ENCODE results near the gene RAMACL.
"Not testable (repeated sequence)": the region's sequence is repeated elsewhere in the genome, so short reads cannot be mapped to it uniquely, and the experiment has no call there.

The RAMACL gene

GRCh38 chr6:166553563-166554271 lies 32.8 kb downstream of the RAMACL start:
- DNase-seq: no peak

GRCh38 chr6:166552600-166552999 lies 33.9 kb downstream of the RAMACL start:
- DNase-seq: no peak

GRCh38 chr6:166551754-166552495 lies 34.6 kb downstream of the RAMACL start:
- DNase-seq: no peak

GRCh38 chr6:166546653-166547052 lies 39.8 kb downstream of the RAMACL start:
- DNase-seq: no peak

GRCh38 chr6:166545156-166546034 lies 41.1 kb downstream of the RAMACL start:
- DNase-seq: no peak

GRCh38 chr6:166544296-166544605 lies 42.2 kb downstream of the RAMACL start:
- DNase-seq: no peak

- DNase-seq: no peak
Measured at GRCh38 chr6:166543603-166544295, 42.7 kb downstream of the RAMACL start.

GRCh38 chr6:166542580-166542912 lies 43.9 kb downstream of the RAMACL start:
- no peak for DNase-seq

GRCh38 chr6:166541876-166542579 lies 44.5 kb downstream of the RAMACL start:
- DNase-seq: no peak

- no peak for DNase-seq
Measured at GRCh38 chr6:166541366-166541765, 45.1 kb downstream of the RAMACL start.

- peak; percentile 88 for DNase-seq
Measured at GRCh38 chr6:166540631-166541331, 45.7 kb downstream of the RAMACL start.

GRCh38 chr6:166539543-166539942 lies 46.9 kb downstream of the RAMACL start:
- DNase-seq: no peak

- not testable (repeated sequence) for DNase-seq
Measured at GRCh38 chr6:166539011-166539385, 47.5 kb downstream of the RAMACL start.

GRCh38 chr6:166538297-166539010 lies 48.0 kb downstream of the RAMACL start:
- DNase-seq: no peak

GRCh38 chr6:166534658-166535406 lies 51.6 kb downstream of the RAMACL start:
- DNase-seq: no peak

GRCh38 chr6:166533205-166533824 lies 53.2 kb downstream of the RAMACL start:
- DNase-seq: no peak
